OCI-LY3 (cell line): ENCODE data around the gene RALA.

ENCODE experiments used
- H2AFZ ChIP-seq: fragments of 200-600, 300-600 bp; shearing (Covaris generic); 2 replicates; pipeline ENCODE4 v1.6.0; 2014; ENCODE audit warnings: antibody characterized with exemption, low read depth, low read length
- H3K27ac ChIP-seq: fragments of 200-600, 300-600 bp; sonication (generic); 2 replicates; pipeline ENCODE4 v1.5.1; 2014; ENCODE audit warnings: mild to moderate bottlenecking, low read length, moderate library complexity, mixed read lengths
- H3K27me3 ChIP-seq: fragments of 200-600, 300-600 bp; sonication (generic); 2 replicates; pipeline ENCODE4 v1.6.1; 2014; ENCODE audit warnings: low read depth, low read length, mixed read lengths
- H3K36me3 ChIP-seq: fragments of 200-600, 300-600 bp; sonication (generic); replicated peaks from 2 replicates; pipeline ENCODE3; 2014; ENCODE audit warnings: low read depth, low read length, mixed read lengths
- H3K4me1 ChIP-seq: fragments of 300-600, 200-600 bp; sonication (generic); 2 replicates; pipeline ENCODE4 v1.6.1; 2014; ENCODE audit warnings: low read length, mixed read lengths
- H3K4me2 ChIP-seq: fragments of 200-600, 300-600 bp; sonication (generic); 2 replicates; pipeline ENCODE4 v1.6.1; 2014; ENCODE audit warnings: low read length, mixed read lengths
- H3K4me3 ChIP-seq: fragments of 300-600, 200-600 bp; sonication (generic); 2 replicates; pipeline ENCODE4 v1.5.1; 2014; ENCODE audit warnings: antibody characterized with exemption, mild to moderate bottlenecking, low read length, moderate library complexity
- H3K79me2 ChIP-seq: fragments of 300-600, 200-600 bp; shearing (Covaris generic); 2 replicates; pipeline ENCODE4 v1.6.1; 2014; ENCODE audit warnings: mild to moderate bottlenecking, low read length, mixed read lengths
- H3K9ac ChIP-seq: fragments of 300-600, 200-600 bp; shearing (Covaris generic); 2 replicates; pipeline ENCODE4 v1.6.0; 2014; ENCODE audit warnings: mild to moderate bottlenecking, low read length, moderate library complexity
- H3K9me3 ChIP-seq: fragments of 200-600, 300-600 bp; shearing (Covaris generic); 2 replicates; pipeline ENCODE4 v1.6.1; 2014; ENCODE audit warnings: low read length, mixed read lengths; ENCODE audit not compliant: insufficient read depth
- H4K20me1 ChIP-seq: fragments of 200-600, 300-600 bp; sonication (generic); 2 replicates; pipeline ENCODE4 v1.6.1; 2016; ENCODE audit warnings: low read length, mixed read lengths; ENCODE audit not compliant: insufficient read depth
- CTCF ChIP-seq: fragments of 200-600, 300-600 bp; sonication (generic); IDR thresholded peaks from 2 replicates; pipeline ENCODE4 v1.5.1; 2014; ENCODE audit warnings: antibody characterized with exemption, low read length, low read depth
- EZH2phosphoT487 ChIP-seq: fragments of 200-600 bp; shearing (Covaris generic); IDR thresholded peaks from 2 replicates; pipeline ENCODE4 v1.6.1; 2018; ENCODE audit warnings: antibody characterized with exemption, mixed run types, low read depth

RALA gene

GRCh38 chr7:39681887-39682441, 58.6 kb downstream of the RALA start:
- TF ChIP-seq EZH2phosphoT487 (no peak), CTCF (no peak)
- H2AFZ ChIP-seq, result no peak overlapping the region
- no peak overlapping the region for H3K4me2 ChIP-seq
- 0 out of 2 replicates have a peak, but pooled peaks cover 1% of the 10 kb centered on the region for H3K9me3 ChIP-seq
- H3K4me1 ChIP-seq, result peaks cover 7% of the 10 kb centered on the region
- H3K9ac ChIP-seq, result no peak overlapping the region
- H3K36me3 ChIP-seq, result peaks cover 1% of the 10 kb centered on the region
- peaks cover 59% of the 10 kb centered on the region for H3K79me2 ChIP-seq
- no peak overlapping the region for H3K4me3 ChIP-seq
- peaks cover 60% of the 10 kb centered on the region for H4K20me1 ChIP-seq
- no peak overlapping the region for H3K27ac ChIP-seq
- H3K27me3 ChIP-seq, result no peaks in the 10 kb centered on the region

- no peak overlapping the region for H2AFZ ChIP-seq
- H4K20me1 ChIP-seq, result peaks cover 57% of the 10 kb centered on the region
- no peak overlapping the region for H3K27ac ChIP-seq
- H3K79me2 ChIP-seq, result peaks cover 54% of the 10 kb centered on the region
- no peak overlapping the region for H3K4me2 ChIP-seq
- no peaks in the 10 kb centered on the region for H3K9me3 ChIP-seq
- TF ChIP-seq CTCF (no peak), EZH2phosphoT487 (no peak)
- H3K4me3 ChIP-seq, result no peak overlapping the region
- H3K9ac ChIP-seq, result no peak overlapping the region
- no peaks in the 10 kb centered on the region for H3K27me3 ChIP-seq
- peaks cover 2% of the 10 kb centered on the region for H3K36me3 ChIP-seq
- peaks cover 7% of the 10 kb centered on the region for H3K4me1 ChIP-seq
These were observed 60.0 kb downstream of the RALA start for GRCh38 chr7:39683216-39683845.

- no peak overlapping the region for H3K4me3 ChIP-seq
- H2AFZ ChIP-seq, result no peak overlapping the region
- no peak for TF ChIP-seq CTCF
- no peak for TF ChIP-seq EZH2phosphoT487
- peaks cover 15% of the 10 kb centered on the region for H3K36me3 ChIP-seq
- H3K4me1 ChIP-seq, result peaks cover 7% of the 10 kb centered on the region
- peaks cover 43% of the 10 kb centered on the region for H3K79me2 ChIP-seq
- no peak overlapping the region for H3K9ac ChIP-seq
- H3K27ac ChIP-seq, result no peak overlapping the region
- peaks cover 45% of the 10 kb centered on the region for H4K20me1 ChIP-seq
- no peaks in the 10 kb centered on the region for H3K9me3 ChIP-seq
- H3K27me3 ChIP-seq, result no peaks in the 10 kb centered on the region
- H3K4me2 ChIP-seq, result no peak overlapping the region
These were observed 63.0 kb downstream of the RALA start for GRCh38 chr7:39686261-39686924.
